Sigmoid colon (tissue), 7 donors: ENCODE data around the gene MYMX. TPM values are rescaled to one million over a fixed set of nuclear protein-coding genes. Genes with fewer than 3 reads are reported as not detected.

Experiments
- DNase-seq: peaks from one replicate; pipeline ENCODE4 v3.0.0-alpha.2; 2019
- H3K27ac ChIP-seq, 4 donors: fragments of 200-600 bp; sonication (generic); one replicate each; pipeline ENCODE4 v1.5.1; 2016 to 2019; ENCODE audit warnings: mild to moderate bottlenecking in 1 of 4
- H3K27me3 ChIP-seq, 3 donors: fragments of 200-600 bp; sonication (generic); one replicate each; pipeline ENCODE4 v1.5.1; 2019; ENCODE audit warnings: mild to moderate bottlenecking in 1 of 3
- H3K36me3 ChIP-seq, 4 donors: fragments of 200-600 bp; sonication (generic); one replicate each; pipeline ENCODE4 v1.5.1; 2016 to 2019
- H3K4me1 ChIP-seq, 4 donors: fragments of 200-600 bp; sonication (generic); one replicate each; pipeline ENCODE4 v1.5.1; 2017 to 2019
- H3K4me3 ChIP-seq, 4 donors: fragments of 200-600 bp; sonication (generic); one replicate each; pipeline ENCODE4 v1.5.1; 2017 to 2019; ENCODE audit warnings: mild to moderate bottlenecking in 2 of 4, moderate library complexity in 1 of 4
- H3K9me3 ChIP-seq, 4 donors: fragments of 200-600 bp in 3 of 4; sonication (generic) in 3 of 4; one replicate each; pipeline versions ENCODE4 v1.5.1 to v1.6.1; 2013 to 2019
- CTCF ChIP-seq, 4 experiments: fragments of 450-650 bp in 3 of 4; fragments of 200-600 bp in 1 of 4; IDR thresholded peaks; one replicate each; pipeline ENCODE4 v1.5.1; 2016 to 2019; ENCODE audit warnings: antibody characterized with exemption in 4 of 4, mild to moderate bottlenecking in 3 of 4, moderate library complexity in 2 of 4
- EP300 ChIP-seq, 4 donors: sonication (generic); formaldehyde crosslinking; IDR thresholded peaks; one replicate each; pipeline ENCODE4 v1.6.1; 2017; ENCODE audit warnings: antibody characterized with exemption in 4 of 4
- POLR2A ChIP-seq, 2 donors: fragments of 450-650 bp; IDR thresholded peaks; one replicate each; pipeline ENCODE4 v1.6.1; 2016; ENCODE audit warnings: antibody characterized with exemption in 2 of 2, mild to moderate bottlenecking in 2 of 2, moderate library complexity in 2 of 2
- POLR2AphosphoS5 ChIP-seq, 4 donors: sonication (generic); formaldehyde crosslinking; IDR thresholded peaks; one replicate each; pipeline ENCODE4 v1.6.1; 2017; ENCODE audit warnings: antibody characterized with exemption in 4 of 4
- WGBS, 2 donors: extraction: QIAGEN DNeasy Blood & Tissue Kit; methylation state at CpG; one replicate each; pipeline ENCODE4 v1.1.7; 2013; 5-methylcytosine and 5-hydroxymethylcytosine counted together
- intact Hi-C: fragments of 100-400 bp; cut with DNase I; formaldehyde crosslinking; loops from one replicate; pipeline ENCODE4 v1.15.1; 2023
- polyA plus RNA-seq, 3 donors: library from polyadenylated mRNA; stranded (reverse); fragments of 200-250 nt; gene quantifications; one replicate each; pipeline ENCODE4 v1.2.3, GENCODE V29; 2013
- total RNA-seq, 4 donors: library from RNA; depleted of rRNA; stranded (reverse); fragments of >200 nt; gene quantifications; one replicate each; pipeline ENCODE4 v1.1.0, GENCODE V29; 2016
- donor health status: healthy with polysubstance abuse.
- donor health status: Bipolar disorder and iron deficiency.
- donor health status: healthy.

MYMX gene
- not detected for total RNA-seq
- polyA plus RNA-seq: under 1 TPM in 1 of 3 donors, not detected in 2; 0.28 TPM

DNA sequence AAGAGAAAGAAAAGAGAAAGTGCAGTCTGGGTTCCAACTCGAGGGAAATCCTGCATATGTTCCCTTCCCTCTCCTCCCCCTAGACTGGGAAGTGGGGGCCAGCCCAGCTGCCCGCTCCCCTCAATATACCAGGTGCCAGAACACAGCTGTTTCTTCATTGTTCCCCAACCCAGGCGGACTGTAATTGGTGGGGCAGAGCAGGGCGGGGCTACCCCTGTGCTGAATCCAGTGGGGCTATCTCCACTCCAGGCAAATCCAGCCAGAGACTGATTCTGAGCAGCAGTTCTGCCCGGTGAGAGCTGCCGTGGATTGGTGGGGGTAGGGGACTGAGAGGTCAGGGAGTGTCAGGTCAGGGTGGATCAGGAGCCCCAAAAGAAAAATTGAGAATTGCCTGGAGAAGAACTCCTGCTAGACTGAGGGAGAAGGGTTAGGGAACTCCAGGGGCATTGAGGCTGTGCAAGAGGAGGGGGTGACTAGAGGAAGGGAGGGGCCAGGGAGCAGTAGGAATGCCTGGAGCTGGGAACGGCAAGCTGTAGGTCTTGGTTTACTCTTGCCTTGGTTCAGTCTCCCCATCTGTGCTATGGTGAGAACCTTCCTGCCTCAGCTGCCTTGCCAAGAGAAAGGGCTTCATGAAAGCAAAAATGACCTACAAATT is at the start of gene MYMX:
TSS of gene MYMX (plus strand) at position 250 of the 655 bp plus-strand sequence. CDS start 546 bp downstream, outside the sequence.
- H3K27ac ChIP-seq: peak within 1 kb of the TSS; percentile 94 to 98 (median 97)
- H3K27me3 ChIP-seq: no peaks in the 10 kb centered on the region
- H3K4me3 ChIP-seq: peak within 1 kb of the TSS in 1 of 4 donors; percentile 7
- no peaks in the 10 kb centered on the region for H3K36me3 ChIP-seq
- DNase-seq: peak; percentile 78
- no peak for TF ChIP-seq CTCF (IDR thresholded peaks at IDR 0.05)
- peak in 1 of 4 donors; percentile 10 for TF ChIP-seq POLR2AphosphoS5 (IDR thresholded peaks at IDR 0.05)
- no peak for TF ChIP-seq EP300 (IDR thresholded peaks at IDR 0.05)
- TF ChIP-seq POLR2A (IDR thresholded peaks at IDR 0.05): no peak
- peaks cover 0 to 60% (median 51%) of the 10 kb centered on the region in 4 donors for H3K4me1 ChIP-seq
- intact Hi-C loops: loop anchor here (1.0 kb wide), 1 partner anchor 45 kb away; no protein-coding TSS in a partner anchor
- no peaks in the 10 kb centered on the region for H3K9me3 ChIP-seq
- 12 to 28% methylated on average over 7 of the region's 7 CpGs for WGBS, 2 donors

DNA sequence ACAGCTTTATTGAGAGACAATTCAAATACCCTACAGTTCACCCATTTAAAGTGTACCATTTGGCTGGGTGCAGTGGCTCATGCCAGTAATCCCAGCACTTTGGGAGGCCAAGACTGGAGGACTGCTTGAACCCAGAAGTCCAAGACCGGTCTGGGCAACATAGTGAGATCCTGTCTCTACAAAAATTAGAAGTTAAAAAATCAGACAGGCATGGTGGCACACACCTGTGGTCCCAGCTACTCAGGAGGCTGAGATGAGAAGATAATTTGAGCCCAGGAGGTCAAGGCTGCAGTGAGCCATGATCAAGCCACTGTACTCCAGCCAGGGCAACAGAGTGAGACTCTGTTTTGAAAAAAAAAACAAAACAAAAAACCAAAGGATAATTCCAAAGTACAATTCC is 49.2 kb upstream of the MYMX start:
- no peak for DNase-seq

DNA sequence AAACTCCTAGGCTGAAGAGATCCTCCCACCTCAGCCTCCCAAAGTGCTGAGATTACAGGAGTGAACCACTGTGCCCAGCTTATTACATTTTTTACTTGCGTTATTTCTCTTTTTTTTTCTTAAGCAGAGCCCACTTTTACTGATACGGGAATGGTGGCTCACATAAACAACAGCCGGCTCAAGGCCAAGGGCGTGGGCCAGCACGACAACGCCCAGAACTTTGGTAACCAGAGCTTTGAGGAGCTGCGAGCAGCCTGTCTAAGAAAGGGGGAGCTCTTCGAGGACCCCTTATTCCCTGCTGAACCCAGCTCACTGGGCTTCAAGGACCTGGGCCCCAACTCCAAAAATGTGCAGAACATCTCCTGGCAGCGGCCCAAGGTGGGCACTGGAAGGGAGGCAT is 47.6 kb upstream of the MYMX start:
- H3K27me3 ChIP-seq: no peaks in the 10 kb centered on the region
- TF ChIP-seq POLR2AphosphoS5 (IDR thresholded peaks at IDR 0.05) (no peak), POLR2A (IDR thresholded peaks at IDR 0.05) (no peak), CTCF (IDR thresholded peaks at IDR 0.05) (no peak), EP300 (IDR thresholded peaks at IDR 0.05) (no peak)
- WGBS, 2 donors: 14 to 63% methylated on average over 9 of the region's 9 CpGs
- intact Hi-C loops: no loop called here
- no peaks in the 10 kb centered on the region for H3K36me3 ChIP-seq
- peaks cover 0 to 9% (median 2%) of the 10 kb centered on the region in 4 donors for H3K4me1 ChIP-seq
- DNase-seq: no peak
- no peak overlapping the region for H3K27ac ChIP-seq
- H3K9me3 ChIP-seq: no peaks in the 10 kb centered on the region
- no peak overlapping the region for H3K4me3 ChIP-seq

More for the DNA sequence above, 49.2 kb upstream of the MYMX start:
- Histone ChIP-seq H3K27ac (no peak overlapping the region), H3K9me3 (no peaks in the 10 kb centered on the region), H3K27me3 (peaks cover 0 to 3% (median 0%) of the 10 kb centered on the region in 3 donors), H3K4me3 (no peak overlapping the region), H3K4me1 (peaks cover 0 to 2% (median 0%) of the 10 kb centered on the region in 4 donors), H3K36me3 (no peaks in the 10 kb centered on the region)
- intact Hi-C loops: no loop called here
- TF ChIP-seq EP300 (IDR thresholded peaks at IDR 0.05) (no peak), CTCF (IDR thresholded peaks at IDR 0.05) (no peak), POLR2AphosphoS5 (IDR thresholded peaks at IDR 0.05) (no peak), POLR2A (IDR thresholded peaks at IDR 0.05) (no peak)
- 93 to 95% methylated on average over 1 of the region's 1 CpG for WGBS, 2 donors

DNA sequence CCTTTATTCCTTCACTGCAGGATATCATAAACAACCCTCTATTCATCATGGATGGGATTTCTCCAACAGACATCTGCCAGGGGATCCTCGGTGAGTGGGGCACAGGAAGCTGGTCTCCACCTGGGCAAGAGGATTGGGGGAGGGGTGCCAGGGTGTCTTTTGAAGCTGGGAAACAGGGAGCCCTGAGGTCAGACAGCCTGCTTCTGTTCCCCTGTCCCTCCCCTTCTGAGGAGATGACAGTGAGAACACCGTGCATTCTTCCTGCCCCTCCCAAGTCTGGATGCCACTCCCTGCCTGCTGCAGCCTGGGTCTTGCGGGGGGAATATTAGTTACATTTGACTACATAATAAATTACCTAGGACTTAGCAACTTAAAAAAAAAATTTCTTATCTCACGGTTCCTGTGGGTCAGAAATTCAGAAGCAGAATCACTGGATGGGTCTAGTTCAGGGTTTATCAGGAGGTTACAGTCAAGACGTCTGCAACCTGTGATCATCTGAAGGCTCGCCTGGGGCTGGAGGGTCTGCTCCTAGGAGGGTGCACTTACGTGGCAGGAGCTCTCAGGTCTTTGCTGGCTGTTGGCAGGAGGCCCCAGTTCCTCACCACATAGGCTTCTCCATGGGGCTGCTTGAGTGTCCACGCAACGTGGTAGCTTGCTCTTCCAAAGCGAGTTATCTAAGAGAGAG is 46.7 kb upstream of the MYMX start:
- Histone ChIP-seq H3K27me3 (no peaks in the 10 kb centered on the region), H3K4me3 (no peak overlapping the region), H3K9me3 (no peaks in the 10 kb centered on the region), H3K4me1 (peaks cover 0 to 9% (median 2%) of the 10 kb centered on the region in 4 donors), H3K36me3 (no peaks in the 10 kb centered on the region), H3K27ac (no peak overlapping the region)
- TF ChIP-seq EP300 (IDR thresholded peaks at IDR 0.05) (no peak), CTCF (IDR thresholded peaks at IDR 0.05) (no peak), POLR2A (IDR thresholded peaks at IDR 0.05) (no peak), POLR2AphosphoS5 (IDR thresholded peaks at IDR 0.05) (no peak)
- DNase-seq: no peak
- intact Hi-C loops: loop anchor here (5.0 kb wide), 1 partner anchor 167 kb away; no protein-coding TSS in a partner anchor
- 59 to 71% methylated on average over 10 of the region's 10 CpGs for WGBS, 2 donors
